ENCODE results near the gene AKAP6.

DNA sequence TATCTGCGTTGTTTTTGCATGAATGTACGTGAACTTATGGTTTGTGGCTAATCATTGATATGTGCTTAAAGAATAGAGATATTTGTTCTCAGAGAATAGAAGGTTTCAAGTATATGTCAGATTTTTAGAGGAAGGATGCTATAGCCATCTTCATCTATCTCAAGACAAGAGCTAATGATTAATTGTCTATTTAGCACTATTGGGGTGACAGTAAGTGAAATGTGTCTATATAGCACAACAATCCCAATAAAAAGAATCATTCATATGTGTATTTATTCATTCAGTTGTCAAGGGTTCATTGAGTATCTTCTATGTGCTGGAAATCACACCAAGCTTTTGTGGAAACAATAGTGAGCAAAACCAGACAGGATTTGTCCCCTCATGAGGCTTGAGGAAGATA, 310.1 kb downstream of the AKAP6 start:
- TF ChIP-seq POLR2A (IDR thresholded peaks at IDR 0.05), result no peak
- no peak for TF ChIP-seq EP300 (IDR thresholded peaks at IDR 0.05)
- TF ChIP-seq POLR2AphosphoS5 (IDR thresholded peaks at IDR 0.05), result no peak
- TF ChIP-seq, protein P1, sequence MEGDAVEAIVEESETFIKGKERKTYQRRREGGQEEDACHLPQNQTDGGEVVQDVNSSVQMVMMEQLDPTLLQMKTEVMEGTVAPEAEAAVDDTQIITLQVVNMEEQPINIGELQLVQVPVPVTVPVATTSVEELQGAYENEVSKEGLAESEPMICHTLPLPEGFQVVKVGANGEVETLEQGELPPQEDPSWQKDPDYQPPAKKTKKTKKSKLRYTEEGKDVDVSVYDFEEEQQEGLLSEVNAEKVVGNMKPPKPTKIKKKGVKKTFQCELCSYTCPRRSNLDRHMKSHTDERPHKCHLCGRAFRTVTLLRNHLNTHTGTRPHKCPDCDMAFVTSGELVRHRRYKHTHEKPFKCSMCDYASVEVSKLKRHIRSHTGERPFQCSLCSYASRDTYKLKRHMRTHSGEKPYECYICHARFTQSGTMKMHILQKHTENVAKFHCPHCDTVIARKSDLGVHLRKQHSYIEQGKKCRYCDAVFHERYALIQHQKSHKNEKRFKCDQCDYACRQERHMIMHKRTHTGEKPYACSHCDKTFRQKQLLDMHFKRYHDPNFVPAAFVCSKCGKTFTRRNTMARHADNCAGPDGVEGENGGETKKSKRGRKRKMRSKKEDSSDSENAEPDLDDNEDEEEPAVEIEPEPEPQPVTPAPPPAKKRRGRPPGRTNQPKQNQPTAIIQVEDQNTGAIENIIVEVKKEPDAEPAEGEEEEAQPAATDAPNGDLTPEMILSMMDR (IDR thresholded peaks at IDR 0.05), result no peak
